AG09309 (cell line): ENCODE data around the gene RNF217.

Experiments
- DNase-seq: peaks from one replicate; pipeline ENCODE4 v3.0.0-alpha.2; 2010; ENCODE audit warnings: low read depth
- H3K4me3 ChIP-seq: 2 replicates; pipeline ENCODE4 v1.5.1; 2011; ENCODE audit warnings: mild to moderate bottlenecking, low read depth, low read length, moderate library complexity; ENCODE audit not compliant: control insufficient read depth
- TF ChIP-seq, protein P1 (sequence below): IDR thresholded peaks from 2 replicates; pipeline ENCODE4 v1.5.1; 2011; ENCODE audit warnings: mild to moderate bottlenecking, low read depth, low read length, inconsistent platforms; ENCODE audit not compliant: insufficient read depth, control insufficient read depth; ENCODE audit errors: missing control alignments

RNF217 gene

DNA sequence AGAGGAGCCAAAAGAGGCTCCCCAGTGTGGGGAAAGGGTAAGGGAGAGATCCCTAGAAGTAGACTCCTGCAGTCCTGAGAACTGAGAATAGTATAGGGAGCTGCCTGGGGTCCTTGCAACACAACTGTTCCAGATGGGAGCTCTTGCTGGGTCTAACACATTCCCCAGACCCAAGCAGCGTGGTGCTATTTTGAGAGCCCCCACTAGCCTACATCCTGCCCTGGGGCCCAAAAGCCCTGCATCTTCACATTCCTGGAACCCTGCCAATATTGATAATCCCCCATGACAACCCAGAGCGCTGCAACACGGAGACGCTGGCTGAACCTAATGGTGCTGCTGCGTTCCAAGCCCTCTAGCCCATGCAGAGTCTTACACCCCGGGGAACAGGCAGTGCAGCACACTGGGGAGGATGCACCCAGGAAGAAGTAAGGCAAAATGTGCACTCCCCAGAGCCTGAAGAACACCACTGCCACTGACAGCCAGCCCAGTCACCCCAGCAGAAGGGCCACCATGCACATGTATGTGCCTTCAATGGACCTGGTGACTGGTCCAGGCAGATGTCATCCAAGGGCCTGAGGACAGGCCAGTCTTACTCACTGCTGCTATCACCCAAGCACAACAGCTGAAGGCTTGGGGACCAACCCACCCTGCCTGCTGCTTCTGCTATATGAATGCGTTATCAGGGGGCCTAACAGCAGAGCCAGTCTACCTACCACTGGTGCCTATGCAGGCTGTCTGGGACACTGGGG is 7.0 kb upstream of the RNF217 start:
- H3K4me3 ChIP-seq = no peak overlapping the region
- TF ChIP-seq, protein P1, sequence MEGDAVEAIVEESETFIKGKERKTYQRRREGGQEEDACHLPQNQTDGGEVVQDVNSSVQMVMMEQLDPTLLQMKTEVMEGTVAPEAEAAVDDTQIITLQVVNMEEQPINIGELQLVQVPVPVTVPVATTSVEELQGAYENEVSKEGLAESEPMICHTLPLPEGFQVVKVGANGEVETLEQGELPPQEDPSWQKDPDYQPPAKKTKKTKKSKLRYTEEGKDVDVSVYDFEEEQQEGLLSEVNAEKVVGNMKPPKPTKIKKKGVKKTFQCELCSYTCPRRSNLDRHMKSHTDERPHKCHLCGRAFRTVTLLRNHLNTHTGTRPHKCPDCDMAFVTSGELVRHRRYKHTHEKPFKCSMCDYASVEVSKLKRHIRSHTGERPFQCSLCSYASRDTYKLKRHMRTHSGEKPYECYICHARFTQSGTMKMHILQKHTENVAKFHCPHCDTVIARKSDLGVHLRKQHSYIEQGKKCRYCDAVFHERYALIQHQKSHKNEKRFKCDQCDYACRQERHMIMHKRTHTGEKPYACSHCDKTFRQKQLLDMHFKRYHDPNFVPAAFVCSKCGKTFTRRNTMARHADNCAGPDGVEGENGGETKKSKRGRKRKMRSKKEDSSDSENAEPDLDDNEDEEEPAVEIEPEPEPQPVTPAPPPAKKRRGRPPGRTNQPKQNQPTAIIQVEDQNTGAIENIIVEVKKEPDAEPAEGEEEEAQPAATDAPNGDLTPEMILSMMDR = no peak
- no peak for DNase-seq

GRCh38 chr6:124956018-124956417 is 6.2 kb upstream of the RNF217 start:
- no peak overlapping the region for H3K4me3 ChIP-seq
- DNase-seq = no peak
- TF ChIP-seq, protein P1 = no peak

GRCh38 chr6:124958149-124958548 is 4.1 kb upstream of the RNF217 start:
- H3K4me3 ChIP-seq = no peak overlapping the region
- TF ChIP-seq, protein P1 = no peak
- no peak for DNase-seq

GRCh38 chr6:124958759-124959354 is 3.4 kb upstream of the RNF217 start:
- no peak for DNase-seq
- H3K4me3 ChIP-seq = no peak overlapping the region
- TF ChIP-seq, protein P1 = no peak

- TF ChIP-seq, protein P1 = no peak
- H3K4me3 ChIP-seq = peak overlapping the region; percentile 81
- no peak for DNase-seq
These were observed 1.3 kb upstream of the RNF217 start for GRCh38 chr6:124960757-124961463.

GRCh38 chr6:124961464-124961776 is 817 bp upstream of the RNF217 start:
- TF ChIP-seq, protein P1 = no peak
- no peak for DNase-seq
- H3K4me3 ChIP-seq = peak overlapping the region; percentile 81
